ENCODE results near the gene FADS3. TPM values are rescaled to one million over a fixed set of nuclear protein-coding genes. Genes with fewer than 3 reads are reported as not detected.

FADS3 gene
- total and polyA plus RNA-seq, 2 donors (not counting 1 experiment from before 2014, with no cell fraction given) = 79.9 to 224 TPM

DNA sequence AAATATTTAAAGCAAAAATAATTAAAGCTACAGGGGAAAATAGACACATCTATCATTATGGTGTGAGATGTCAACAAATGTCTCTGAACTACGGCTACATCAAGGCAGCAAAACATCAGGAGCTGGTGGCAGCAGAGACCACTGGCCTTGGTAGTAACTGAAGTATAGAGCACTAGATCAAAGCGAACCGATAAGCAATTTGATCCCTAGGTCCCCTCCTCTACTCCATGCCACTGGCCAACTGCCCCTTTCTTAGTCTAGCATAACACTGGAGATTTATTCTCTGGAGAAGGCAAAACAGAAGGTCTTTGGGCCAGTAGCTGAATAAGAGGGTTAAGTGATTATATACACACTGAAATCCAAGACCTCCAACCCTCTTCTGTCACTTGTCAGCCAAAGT lies 39.6 kb upstream of the FADS3 start:
- no peaks in the 10 kb centered on the region for H3K9me3 ChIP-seq (ENCODE audit: control insufficient read depth, insufficient read depth, low read depth, low read length)
- H3K27me3 ChIP-seq (ENCODE audit: control insufficient read depth, insufficient read depth, low read length) = no peaks in the 10 kb centered on the region
- H3K4me3 ChIP-seq (replicated peaks in 1 of 4; ENCODE audit: control extremely low read depth in 1 of 4, insufficient read depth in 1 of 4, low read depth in 3 of 4, low read length in 4 of 4) = no peak overlapping the region
- no peak for DNase-seq (ENCODE audit: low read depth in 2 of 2)
- no peak overlapping the region for H2AFZ ChIP-seq (ENCODE audit: low read length)
- H4K20me1 ChIP-seq (ENCODE audit: control insufficient read depth, extremely low read depth, insufficient read depth, low read length) = no peaks in the 10 kb centered on the region
- no peak overlapping the region for H3K27ac ChIP-seq (ENCODE audit: insufficient read depth, low read length)
- no peaks in the 10 kb centered on the region for H3K36me3 ChIP-seq (ENCODE audit: control insufficient read depth, insufficient read depth, low read length)
- no peaks in the 10 kb centered on the region for H3K79me2 ChIP-seq (ENCODE audit: control insufficient read depth, insufficient read depth, low read length)
- no peak overlapping the region for H3K9ac ChIP-seq (ENCODE audit: insufficient read depth, low read length)
- H3K4me1 ChIP-seq (ENCODE audit: control insufficient read depth, extremely low read depth, insufficient read depth, low read length) = no peaks in the 10 kb centered on the region
- H3K4me2 ChIP-seq (ENCODE audit: extremely low read depth, insufficient read depth, low read length) = no peak overlapping the region
- TF ChIP-seq, protein P1, sequence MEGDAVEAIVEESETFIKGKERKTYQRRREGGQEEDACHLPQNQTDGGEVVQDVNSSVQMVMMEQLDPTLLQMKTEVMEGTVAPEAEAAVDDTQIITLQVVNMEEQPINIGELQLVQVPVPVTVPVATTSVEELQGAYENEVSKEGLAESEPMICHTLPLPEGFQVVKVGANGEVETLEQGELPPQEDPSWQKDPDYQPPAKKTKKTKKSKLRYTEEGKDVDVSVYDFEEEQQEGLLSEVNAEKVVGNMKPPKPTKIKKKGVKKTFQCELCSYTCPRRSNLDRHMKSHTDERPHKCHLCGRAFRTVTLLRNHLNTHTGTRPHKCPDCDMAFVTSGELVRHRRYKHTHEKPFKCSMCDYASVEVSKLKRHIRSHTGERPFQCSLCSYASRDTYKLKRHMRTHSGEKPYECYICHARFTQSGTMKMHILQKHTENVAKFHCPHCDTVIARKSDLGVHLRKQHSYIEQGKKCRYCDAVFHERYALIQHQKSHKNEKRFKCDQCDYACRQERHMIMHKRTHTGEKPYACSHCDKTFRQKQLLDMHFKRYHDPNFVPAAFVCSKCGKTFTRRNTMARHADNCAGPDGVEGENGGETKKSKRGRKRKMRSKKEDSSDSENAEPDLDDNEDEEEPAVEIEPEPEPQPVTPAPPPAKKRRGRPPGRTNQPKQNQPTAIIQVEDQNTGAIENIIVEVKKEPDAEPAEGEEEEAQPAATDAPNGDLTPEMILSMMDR (conservative IDR thresholded peaks at IDR 0.05 in 1 of 2, IDR thresholded peaks at IDR 0.05 in 1 of 2; ENCODE audit: low read depth in 1 of 2, low read length in 2 of 2) = no peak
- no peak for TF ChIP-seq EZH2 (IDR thresholded peaks at IDR 0.05; ENCODE audit: low read length, missing control alignments)

DNA sequence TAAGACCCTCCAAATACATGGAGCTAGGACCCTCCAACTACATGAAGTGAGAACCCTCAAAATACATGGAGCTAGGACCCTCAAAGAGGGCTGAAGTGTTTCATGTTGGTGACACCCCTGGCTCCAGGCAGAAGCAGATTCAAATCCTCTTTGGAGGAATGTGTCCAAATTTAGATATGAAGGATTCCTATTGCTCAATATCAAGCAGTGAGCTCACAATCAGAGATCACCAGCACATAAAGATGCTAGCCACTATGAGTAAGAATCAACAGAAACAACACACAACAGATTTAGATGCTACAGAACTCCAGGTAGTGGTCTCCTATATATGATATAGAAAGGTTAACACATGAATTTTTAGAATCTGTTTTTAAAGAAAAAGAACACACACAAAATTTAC lies 37.3 kb upstream of the FADS3 start:
- no peaks in the 10 kb centered on the region for H3K79me2 ChIP-seq (ENCODE audit: control insufficient read depth, insufficient read depth, low read length)
- no peak for TF ChIP-seq EZH2 (IDR thresholded peaks at IDR 0.05; ENCODE audit: low read length, missing control alignments)
- TF ChIP-seq, protein P1 (conservative IDR thresholded peaks at IDR 0.05 in 1 of 2, IDR thresholded peaks at IDR 0.05 in 1 of 2; ENCODE audit: low read depth in 1 of 2, low read length in 2 of 2) = no peak
- no peaks in the 10 kb centered on the region for H4K20me1 ChIP-seq (ENCODE audit: control insufficient read depth, extremely low read depth, insufficient read depth, low read length)
- H3K4me2 ChIP-seq (ENCODE audit: extremely low read depth, insufficient read depth, low read length) = peak overlapping the region; percentile 13
- H3K27ac ChIP-seq (ENCODE audit: insufficient read depth, low read length) = no peak overlapping the region
- peaks cover 5% of the 10 kb centered on the region for H3K4me1 ChIP-seq (ENCODE audit: control insufficient read depth, extremely low read depth, insufficient read depth, low read length)
- DNase-seq (ENCODE audit: low read depth in 2 of 2) = peak in 1 of 2 donors; percentile 33
- H3K9me3 ChIP-seq (ENCODE audit: control insufficient read depth, insufficient read depth, low read depth, low read length) = no peaks in the 10 kb centered on the region
- H2AFZ ChIP-seq (ENCODE audit: low read length) = no peak overlapping the region
- H3K4me3 ChIP-seq (replicated peaks in 1 of 4; ENCODE audit: control extremely low read depth in 1 of 4, insufficient read depth in 1 of 4, low read depth in 3 of 4, low read length in 4 of 4) = no peak overlapping the region
- no peaks in the 10 kb centered on the region for H3K36me3 ChIP-seq (ENCODE audit: control insufficient read depth, insufficient read depth, low read length)
- H3K9ac ChIP-seq (ENCODE audit: insufficient read depth, low read length) = no peak overlapping the region
- H3K27me3 ChIP-seq (ENCODE audit: control insufficient read depth, insufficient read depth, low read length) = no peaks in the 10 kb centered on the region

DNA sequence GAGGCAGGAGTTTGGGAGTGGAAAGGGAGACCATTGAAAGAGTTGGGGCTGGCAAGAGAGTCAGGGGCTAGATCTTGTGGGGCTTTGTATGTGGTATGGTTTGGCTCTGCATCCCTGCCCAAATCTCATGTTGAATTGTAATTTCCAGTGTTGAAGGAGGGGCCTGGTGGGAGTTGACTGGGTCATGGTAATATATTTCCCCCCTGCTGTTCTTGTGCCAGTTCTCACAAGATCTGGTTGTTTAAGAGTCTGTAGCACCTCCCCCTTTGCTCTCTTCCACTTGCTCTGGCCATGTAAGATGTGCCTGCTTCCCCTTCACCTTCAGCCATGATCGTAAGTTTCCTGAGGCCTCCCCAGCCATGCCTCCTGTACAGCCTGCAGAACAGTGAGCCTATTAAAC lies 36.2 kb upstream of the FADS3 start:
- Histone ChIP-seq H3K36me3 (ENCODE audit: control insufficient read depth, insufficient read depth, low read length) (no peaks in the 10 kb centered on the region), H3K4me1 (ENCODE audit: control insufficient read depth, extremely low read depth, insufficient read depth, low read length) (peaks cover 14% of the 10 kb centered on the region), H4K20me1 (ENCODE audit: control insufficient read depth, extremely low read depth, insufficient read depth, low read length) (no peaks in the 10 kb centered on the region), H3K27me3 (ENCODE audit: control insufficient read depth, insufficient read depth, low read length) (no peaks in the 10 kb centered on the region), H3K4me3 (replicated peaks in 1 of 4; ENCODE audit: control extremely low read depth in 1 of 4, insufficient read depth in 1 of 4, low read depth in 3 of 4, low read length in 4 of 4) (no peak overlapping the region), H2AFZ (ENCODE audit: low read length) (no peak overlapping the region), H3K79me2 (ENCODE audit: control insufficient read depth, insufficient read depth, low read length) (no peaks in the 10 kb centered on the region), H3K9me3 (ENCODE audit: control insufficient read depth, insufficient read depth, low read depth, low read length) (no peaks in the 10 kb centered on the region), H3K4me2 (ENCODE audit: extremely low read depth, insufficient read depth, low read length) (no peak overlapping the region), H3K27ac (ENCODE audit: insufficient read depth, low read length) (no peak overlapping the region), H3K9ac (ENCODE audit: insufficient read depth, low read length) (no peak overlapping the region)
- TF ChIP-seq, protein P1 (conservative IDR thresholded peaks at IDR 0.05 in 1 of 2, IDR thresholded peaks at IDR 0.05 in 1 of 2; ENCODE audit: low read depth in 1 of 2, low read length in 2 of 2) = no peak
- no peak for TF ChIP-seq EZH2 (IDR thresholded peaks at IDR 0.05; ENCODE audit: low read length, missing control alignments)
- DNase-seq (ENCODE audit: low read depth in 2 of 2) = no peak

All from fibroblast of lung (primary cell).